SK-N-SH (cell line): ENCODE results near the gene C7. TPM values are rescaled to one million over a fixed set of nuclear protein-coding genes. Genes with fewer than 3 reads are reported as not detected.

ENCODE experiments used
- CTCF ChIA-PET: fragments of 300-600, 350-600 bp; formaldehyde crosslinking; extraction: SDS; loops from one replicate; lab custom pipeline; 2021; lab: Yijun Ruan, JAX
- POLR2A ChIA-PET: fragments of 350-600 bp; sonication (Branson Sonifier 250); formaldehyde crosslinking; extraction: SDS; loops from one replicate; lab custom pipeline; 2020; ENCODE audit warnings: antibody characterized with exemption, inconsistent platforms; lab: Yijun Ruan, JAX
- DNase-seq: peaks from one replicate; pipeline ENCODE4 v3.0.0; 2012
- H2AFZ ChIP-seq: fragments of 200-600 bp; sonication (generic); 2 replicates; pipeline ENCODE4 v1.8.1; 2016; ENCODE audit warnings: antibody characterized with exemption, mild to moderate bottlenecking, low read depth
- H3F3A ChIP-seq: fragments of 200-600 bp; sonication (generic); replicated peaks from 2 replicates; pipeline ENCODE3; 2016; ENCODE audit warnings: antibody characterized with exemption, mild to moderate bottlenecking; ENCODE audit not compliant: insufficient read depth
- H3K27ac ChIP-seq, 2 experiments: fragments of 200-500 bp in 1 of 2; fragments of 200-600 bp in 1 of 2; sonication (Bioruptor generic) in 1 of 2; sonication (generic), shearing (Covaris generic) in 1 of 2; 2 replicates each; pipeline versions ENCODE4 v1.5.1 to v1.6.1; 2014 to 2016; ENCODE audit warnings: low read depth in 2 of 2, inconsistent platforms in 1 of 2, low read length in 1 of 2, mild to moderate bottlenecking in 1 of 2, mixed read lengths in 1 of 2
- H3K27me3 ChIP-seq: fragments of 200-600 bp; sonication (generic), shearing (Covaris generic); 2 replicates; pipeline ENCODE4 v1.6.1; 2016; ENCODE audit warnings: mixed run types; ENCODE audit not compliant: insufficient read depth
- H3K36me3 ChIP-seq, 2 experiments: fragments of 200-500 bp in 1 of 2; fragments of 200-600 bp in 1 of 2; sonication (Bioruptor generic) in 1 of 2; sonication (generic) in 1 of 2; replicated peaks in 1 of 2; 2 replicates each; pipeline versions ENCODE3 to v1.5.1; 2014 to 2016; ENCODE audit warnings: low read length in 1 of 2, mild to moderate bottlenecking in 1 of 2; ENCODE audit not compliant: insufficient read depth in 2 of 2, control insufficient read depth in 1 of 2
- H3K4me1 ChIP-seq, 2 experiments: fragments of 200-500 bp in 1 of 2; fragments of 200-600 bp in 1 of 2; sonication (Bioruptor generic) in 1 of 2; sonication (generic), shearing (Covaris generic) in 1 of 2; 2 replicates each; pipeline versions ENCODE4 v1.5.1 to v1.6.1; 2014 to 2016; ENCODE audit warnings: low read depth in 1 of 2, low read length in 1 of 2, mixed run types in 1 of 2; ENCODE audit not compliant: insufficient read depth in 2 of 2, control insufficient read depth in 1 of 2
- H3K4me2 ChIP-seq: fragments of 200-600 bp; sonication (generic), shearing (Covaris generic); 2 replicates; pipeline ENCODE4 v1.6.1; 2017; ENCODE audit warnings: mixed run types
- H3K4me3 ChIP-seq, 2 experiments: fragments of 200-500 bp in 1 of 2; fragments of 200-600 bp in 1 of 2; sonication (Bioruptor generic) in 1 of 2; sonication (generic), shearing (Covaris generic) in 1 of 2; 2 replicates each; pipeline versions ENCODE4 v1.5.1 to v1.8.1; 2014 to 2016; ENCODE audit warnings: low read depth in 2 of 2, inconsistent platforms in 1 of 2, low read length in 1 of 2, mild to moderate bottlenecking in 1 of 2, mixed read lengths in 1 of 2, moderate library complexity in 1 of 2
- H3K79me2 ChIP-seq: fragments of 200-600 bp; sonication (generic); 2 replicates; pipeline ENCODE4 v1.8.1; 2017; ENCODE audit warnings: mild to moderate bottlenecking; ENCODE audit not compliant: insufficient read depth
- H3K9ac ChIP-seq: fragments of 200-600 bp; sonication (generic); 2 replicates; pipeline ENCODE4 v1.6.1; 2017; ENCODE audit warnings: mixed run types
- H3K9me2 ChIP-seq: fragments of 200-600 bp; sonication (generic); 2 replicates; pipeline ENCODE4 v1.6.1; 2017; ENCODE audit warnings: mixed run types
- H3K9me3 ChIP-seq: fragments of 200-600 bp; sonication (generic); 2 replicates; pipeline ENCODE4 v1.6.1; 2017; ENCODE audit warnings: mixed run types, mild to moderate bottlenecking, moderate library complexity
- H4K20me1 ChIP-seq: fragments of 200-600 bp; sonication (generic); 2 replicates; pipeline ENCODE4 v1.6.1; 2017; ENCODE audit warnings: mild to moderate bottlenecking, mixed run types; ENCODE audit not compliant: insufficient read depth
- CHD2 ChIP-seq: fragments of 150-350 bp; IDR thresholded peaks from 2 replicates; pipeline ENCODE4 v1.6.1; 2018; ENCODE audit warnings: low read length; ENCODE audit not compliant: partially characterized antibody
- EZH2phosphoT487 ChIP-seq: fragments of 200-600 bp; sonication (generic); IDR thresholded peaks from 2 replicates; pipeline ENCODE4 v1.6.1; 2017; ENCODE audit warnings: low read depth, mixed run types, mild to moderate bottlenecking, antibody characterized with exemption, moderate library complexity, borderline replicate concordance
- FOSL2 ChIP-seq: IDR thresholded peaks from 2 replicates; pipeline ENCODE4 v1.4.0; 2012; ENCODE audit warnings: low read depth, mild to moderate bottlenecking, moderate library complexity, borderline replicate concordance
- JUND ChIP-seq: IDR thresholded peaks from 2 replicates; pipeline ENCODE4 v1.4.0; 2012
- MEF2A ChIP-seq: IDR thresholded peaks from 2 replicates; pipeline ENCODE4 v1.4.0; 2012; ENCODE audit warnings: low read depth, borderline replicate concordance
- RAD21 ChIP-seq: IDR thresholded peaks from 2 replicates; pipeline ENCODE4 v1.6.1; 2012; ENCODE audit warnings: mild to moderate bottlenecking, low read length
- RFX5 ChIP-seq: IDR thresholded peaks from 2 replicates; pipeline ENCODE4 v1.6.1; 2012; ENCODE audit warnings: mild to moderate bottlenecking, improper control_type of control experiment, low read length
- SMC3 ChIP-seq: IDR thresholded peaks from 2 replicates; pipeline ENCODE4 v1.6.1; 2012; ENCODE audit warnings: low read depth, low read length, improper control_type of control experiment
- TCF12 ChIP-seq: IDR thresholded peaks from 2 replicates; pipeline ENCODE4 v1.4.0; 2012
- TEAD4 ChIP-seq: IDR thresholded peaks from 2 replicates; pipeline ENCODE4 v1.4.0; 2012; ENCODE audit warnings: mild to moderate bottlenecking, borderline replicate concordance; ENCODE audit not compliant: insufficient read depth
- WGBS: methylation state at CpG from one replicate; pipeline ENCODE4 v1.1.6; 2017; ENCODE audit warnings: low lambda C conversion rate; 5-methylcytosine and 5-hydroxymethylcytosine counted together
- polyA plus RNA-seq, 3 experiments: library from polyadenylated mRNA; depleted of rRNA; stranded (reverse); fragments of >200 nt; gene quantifications; 2 replicates each; pipeline ENCODE4 v1.2.3, GENCODE V29; 2012
- TF ChIP-seq, protein P1 (sequence below): fragments of 200-600 bp; sonication (generic); IDR thresholded peaks from 2 replicates; pipeline ENCODE4 v1.6.1; 2017; ENCODE audit warnings: antibody characterized with exemption, mild to moderate bottlenecking, moderate library complexity
- TF ChIP-seq, protein P2 (sequence below): IDR thresholded peaks from 2 replicates; pipeline ENCODE4 v1.4.0; 2012; ENCODE audit warnings: low read depth, borderline replicate concordance
- TF ChIP-seq, protein P3 (sequence below): fragments of 150-350 bp; IDR thresholded peaks from 2 replicates; pipeline ENCODE4 v1.6.1; 2016; ENCODE audit warnings: mild to moderate bottlenecking, low read depth, low read length

Gene C7
- polyA plus RNA-seq, 1 of the 3 experiments (the other 2 are of a cell fraction): 11.1 TPM

DNA sequence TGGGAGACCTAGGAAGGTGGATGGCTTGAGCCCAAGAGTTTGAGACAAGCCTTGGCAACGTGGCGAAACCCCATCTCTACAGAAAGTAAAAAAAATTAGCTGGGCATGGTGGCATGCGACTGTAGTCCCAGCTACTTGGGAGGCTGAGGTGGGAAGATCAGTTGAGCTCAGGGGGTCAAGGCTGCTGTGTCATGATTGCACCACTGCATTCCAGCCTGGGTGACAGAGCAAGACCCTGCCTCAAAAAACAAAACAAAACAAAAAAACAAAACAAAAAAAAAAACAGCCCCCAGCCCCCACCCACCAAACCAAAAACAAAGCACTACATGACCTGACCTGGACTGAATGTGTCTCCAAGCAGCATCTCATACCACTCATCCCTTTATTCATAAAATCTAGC lies 33.3 kb upstream of the C7 start:
- no peak for DNase-seq
- no peak overlapping the region for H3K27ac ChIP-seq
- TF ChIP-seq SMC3: no peak
- TF ChIP-seq RFX5: no peak
- no peak for TF ChIP-seq FOSL2
- no peak for TF ChIP-seq RAD21
- TF ChIP-seq EZH2phosphoT487: no peak
- TF ChIP-seq MEF2A: no peak
- TF ChIP-seq, protein P1, sequence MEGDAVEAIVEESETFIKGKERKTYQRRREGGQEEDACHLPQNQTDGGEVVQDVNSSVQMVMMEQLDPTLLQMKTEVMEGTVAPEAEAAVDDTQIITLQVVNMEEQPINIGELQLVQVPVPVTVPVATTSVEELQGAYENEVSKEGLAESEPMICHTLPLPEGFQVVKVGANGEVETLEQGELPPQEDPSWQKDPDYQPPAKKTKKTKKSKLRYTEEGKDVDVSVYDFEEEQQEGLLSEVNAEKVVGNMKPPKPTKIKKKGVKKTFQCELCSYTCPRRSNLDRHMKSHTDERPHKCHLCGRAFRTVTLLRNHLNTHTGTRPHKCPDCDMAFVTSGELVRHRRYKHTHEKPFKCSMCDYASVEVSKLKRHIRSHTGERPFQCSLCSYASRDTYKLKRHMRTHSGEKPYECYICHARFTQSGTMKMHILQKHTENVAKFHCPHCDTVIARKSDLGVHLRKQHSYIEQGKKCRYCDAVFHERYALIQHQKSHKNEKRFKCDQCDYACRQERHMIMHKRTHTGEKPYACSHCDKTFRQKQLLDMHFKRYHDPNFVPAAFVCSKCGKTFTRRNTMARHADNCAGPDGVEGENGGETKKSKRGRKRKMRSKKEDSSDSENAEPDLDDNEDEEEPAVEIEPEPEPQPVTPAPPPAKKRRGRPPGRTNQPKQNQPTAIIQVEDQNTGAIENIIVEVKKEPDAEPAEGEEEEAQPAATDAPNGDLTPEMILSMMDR: no peak
- TF ChIP-seq TEAD4: no peak
- H3K9ac ChIP-seq: no peak overlapping the region
- H4K20me1 ChIP-seq: no peaks in the 10 kb centered on the region
- H3K36me3 ChIP-seq: no peaks in the 10 kb centered on the region
- ChIA-PET POLR2A (no interaction called here), CTCF (interaction anchor here (1.0 to 1.2 kb wide), 2 partner anchors 28 to 927 kb away, joined by 3 read pairs; no protein-coding TSS in a partner anchor)
- H2AFZ ChIP-seq: no peak overlapping the region
- H3K4me3 ChIP-seq: no peak overlapping the region
- no peaks in the 10 kb centered on the region for H3K79me2 ChIP-seq
- no peaks in the 10 kb centered on the region for H3K9me2 ChIP-seq
- H3K27me3 ChIP-seq: no peaks in the 10 kb centered on the region; the same call in 1 of the 2 replicates
- 49% methylated on average over 3 of the region's 3 CpGs for WGBS
- H3F3A ChIP-seq: peaks cover 7% of the 10 kb centered on the region
- 0 out of 2 replicates have a peak, but pooled peaks cover 5% of the 10 kb centered on the region for H3K9me3 ChIP-seq
- no peak overlapping the region for H3K4me2 ChIP-seq
- H3K4me1 ChIP-seq: no peaks in the 10 kb centered on the region

DNA sequence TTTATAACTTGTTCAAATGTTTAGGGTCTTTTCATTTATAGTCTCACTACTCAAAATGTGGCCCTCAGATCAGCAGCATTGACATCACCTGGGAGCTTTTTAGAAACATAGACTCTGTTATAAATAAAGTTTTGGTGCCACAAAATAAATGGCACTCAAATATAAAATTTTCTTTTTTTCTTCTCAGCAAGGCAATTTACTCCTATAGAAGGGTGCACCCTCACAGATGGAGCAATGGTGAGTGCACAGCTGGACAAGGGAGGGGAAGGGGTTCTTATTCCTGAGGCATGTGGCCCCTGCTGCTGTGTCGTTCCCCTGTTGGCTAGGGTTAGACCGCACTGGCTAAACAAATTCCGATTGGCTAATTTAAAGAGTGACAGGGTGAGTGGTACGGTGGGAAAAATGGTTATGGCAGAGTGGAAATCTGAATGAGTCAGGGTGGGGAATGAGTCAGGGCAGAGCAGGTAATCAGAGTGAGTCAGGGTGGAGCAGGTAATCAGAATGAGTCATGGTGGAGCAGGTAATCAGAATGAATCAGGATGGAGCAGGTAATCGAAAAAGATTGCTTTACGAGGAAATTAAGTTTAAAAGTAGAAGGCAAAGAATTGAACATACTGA lies 31.8 kb upstream of the C7 start:
- Histone ChIP-seq H3K4me3 (no peak overlapping the region), H3F3A (peaks cover 7% of the 10 kb centered on the region), H3K36me3 (no peaks in the 10 kb centered on the region), H3K9ac (no peak overlapping the region), H2AFZ (no peak overlapping the region), H3K27me3 (no peaks in the 10 kb centered on the region), H3K79me2 (no peaks in the 10 kb centered on the region), H4K20me1 (no peaks in the 10 kb centered on the region), H3K27ac (no peak overlapping the region), H3K9me3 (0 out of 2 replicates have a peak, but pooled peaks cover 5% of the 10 kb centered on the region), H3K4me2 (no peak overlapping the region), H3K9me2 (no peaks in the 10 kb centered on the region), H3K4me1 (no peaks in the 10 kb centered on the region)
- TF ChIP-seq, protein P2, sequence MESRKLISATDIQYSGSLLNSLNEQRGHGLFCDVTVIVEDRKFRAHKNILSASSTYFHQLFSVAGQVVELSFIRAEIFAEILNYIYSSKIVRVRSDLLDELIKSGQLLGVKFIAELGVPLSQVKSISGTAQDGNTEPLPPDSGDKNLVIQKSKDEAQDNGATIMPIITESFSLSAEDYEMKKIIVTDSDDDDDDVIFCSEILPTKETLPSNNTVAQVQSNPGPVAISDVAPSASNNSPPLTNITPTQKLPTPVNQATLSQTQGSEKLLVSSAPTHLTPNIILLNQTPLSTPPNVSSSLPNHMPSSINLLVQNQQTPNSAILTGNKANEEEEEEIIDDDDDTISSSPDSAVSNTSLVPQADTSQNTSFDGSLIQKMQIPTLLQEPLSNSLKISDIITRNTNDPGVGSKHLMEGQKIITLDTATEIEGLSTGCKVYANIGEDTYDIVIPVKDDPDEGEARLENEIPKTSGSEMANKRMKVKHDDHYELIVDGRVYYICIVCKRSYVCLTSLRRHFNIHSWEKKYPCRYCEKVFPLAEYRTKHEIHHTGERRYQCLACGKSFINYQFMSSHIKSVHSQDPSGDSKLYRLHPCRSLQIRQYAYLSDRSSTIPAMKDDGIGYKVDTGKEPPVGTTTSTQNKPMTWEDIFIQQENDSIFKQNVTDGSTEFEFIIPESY: no peak
- TF ChIP-seq JUND (no peak), TCF12 (no peak), CHD2 (no peak)
- TF ChIP-seq, protein P3, sequence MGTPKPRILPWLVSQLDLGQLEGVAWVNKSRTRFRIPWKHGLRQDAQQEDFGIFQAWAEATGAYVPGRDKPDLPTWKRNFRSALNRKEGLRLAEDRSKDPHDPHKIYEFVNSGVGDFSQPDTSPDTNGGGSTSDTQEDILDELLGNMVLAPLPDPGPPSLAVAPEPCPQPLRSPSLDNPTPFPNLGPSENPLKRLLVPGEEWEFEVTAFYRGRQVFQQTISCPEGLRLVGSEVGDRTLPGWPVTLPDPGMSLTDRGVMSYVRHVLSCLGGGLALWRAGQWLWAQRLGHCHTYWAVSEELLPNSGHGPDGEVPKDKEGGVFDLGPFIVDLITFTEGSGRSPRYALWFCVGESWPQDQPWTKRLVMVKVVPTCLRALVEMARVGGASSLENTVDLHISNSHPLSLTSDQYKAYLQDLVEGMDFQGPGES: no peak
- WGBS: 82% methylated on average over 6 of the region's 6 CpGs
- ChIA-PET CTCF (interaction anchor here (1.9 kb wide), 1 partner anchor 17 kb away, joined by 8 read pairs; no protein-coding TSS in a partner anchor), POLR2A (no interaction called here)
- no peak for DNase-seq
